GM12878 (cell line): ENCODE data around the gene DNAJB2.

Experiments used
- CTCF ChIP-seq, 3 experiments: IDR thresholded peaks in 2 of 3; conservative IDR thresholded peaks in 1 of 3; 2 replicates each; pipeline ENCODE4 v1.5.1; 2011; ENCODE audit warnings: low read depth in 3 of 3, low read length in 3 of 3, mild to moderate bottlenecking in 3 of 3, control low read depth in 2 of 3, moderate library complexity in 2 of 3, inconsistent platforms in 1 of 3, mixed read lengths in 1 of 3; ENCODE audit not compliant: control insufficient read depth in 2 of 3, insufficient read depth in 1 of 3; ENCODE audit errors: extremely low read depth in 1 of 3
- IKZF2 ChIP-seq, 2 experiments: fragments of 450-650 bp; IDR thresholded peaks; 2 replicates each; pipeline ENCODE4 v1.6.1; 2017; ENCODE audit warnings: mild to moderate bottlenecking in 2 of 2, moderate library complexity in 2 of 2
- USF2 ChIP-seq: IDR thresholded peaks from 2 replicates; pipeline ENCODE4 v1.6.1; 2011; ENCODE audit warnings: low read depth, low read length, improper control_type of control experiment, borderline replicate concordance
- YY1 ChIP-seq: IDR thresholded peaks from 2 replicates; pipeline ENCODE4 v1.6.1; 2011; ENCODE audit warnings: low read depth, mild to moderate bottlenecking, low read length
- ZNF592 ChIP-seq: fragments of 450-650 bp; IDR thresholded peaks from 2 replicates; pipeline ENCODE4 v1.6.1; 2017; ENCODE audit warnings: mild to moderate bottlenecking, moderate library complexity

- TF ChIP-seq CTCF (IDR thresholded peaks at IDR 0.05 in 2 of 3, conservative IDR thresholded peaks at IDR 0.05 in 1 of 3; ENCODE audit: control insufficient read depth in 2 of 3, extremely low read depth in 1 of 3, insufficient read depth in 1 of 3, low read depth in 3 of 3, low read length in 3 of 3) (no peak), USF2 (no peak), YY1 (no peak), ZNF592 (no peak), IKZF2 (IDR thresholded peaks at IDR 0.05) (no peak)
Measured at GRCh38 chr2:219289537-219290361, 10.6 kb downstream of the DNAJB2 start.
